Esophagus muscularis mucosa (tissue), 4 donors: ENCODE measurements around the gene TRAK1. TPM values are rescaled to one million over a fixed set of nuclear protein-coding genes. Genes with fewer than 3 reads are reported as not detected.

Source experiments
- DNase-seq: peaks from one replicate; pipeline ENCODE4 v3.0.0-alpha.2; 2017; ENCODE audit errors: extremely low spot score
- H3K27ac ChIP-seq, 4 donors: fragments of 200-600 bp; sonication (generic); replicated peaks in 1 of 4; 1 replicate in 3 of 4; 2 replicates in 1 of 4; pipeline ENCODE4 v1.5.1; 2016 to 2019; ENCODE audit warnings: mild to moderate bottlenecking in 1 of 4
- H3K27me3 ChIP-seq, 4 donors: fragments of 200-600 bp; sonication (generic); one replicate each; pipeline versions ENCODE4 v1.5.1 to v1.6.0; 2016 to 2019
- H3K36me3 ChIP-seq, 4 donors: fragments of 200-600 bp; sonication (generic); one replicate each; pipeline ENCODE4 v1.5.1; 2016 to 2019
- H3K4me1 ChIP-seq, 4 donors: fragments of 200-600 bp; sonication (generic); one replicate each; pipeline ENCODE4 v1.5.1; 2016 to 2019
- H3K4me3 ChIP-seq, 4 donors: fragments of 200-600 bp; sonication (generic); 1 replicate in 2 of 4; 2 replicates in 2 of 4; pipeline ENCODE4 v1.5.1; 2016 to 2019; ENCODE audit warnings: mild to moderate bottlenecking in 4 of 4, moderate library complexity in 1 of 4
- H3K9me3 ChIP-seq, 4 donors: fragments of 200-600 bp; sonication (generic); 1 replicate in 3 of 4; 2 replicates in 1 of 4; pipeline ENCODE4 v1.5.1; 2016 to 2019
- EP300 ChIP-seq: sonication (generic); formaldehyde crosslinking; IDR thresholded peaks from one replicate; pipeline ENCODE4 v1.6.1; 2017; ENCODE audit warnings: antibody characterized with exemption
- POLR2A ChIP-seq: fragments of 450-650 bp; IDR thresholded peaks from one replicate; pipeline ENCODE4 v1.6.1; 2017; ENCODE audit warnings: antibody characterized with exemption, moderate library complexity, mild to moderate bottlenecking, low read depth
- POLR2AphosphoS5 ChIP-seq, 2 donors: sonication (generic); formaldehyde crosslinking; IDR thresholded peaks; one replicate each; pipeline ENCODE4 v1.6.1; 2017; ENCODE audit warnings: antibody characterized with exemption in 2 of 2
- WGBS: methylation state at CpG from one replicate; pipeline ENCODE4 v1.1.5; 2018; 5-methylcytosine and 5-hydroxymethylcytosine counted together
- intact Hi-C: fragments of 100-400 bp; cut with DNase I; formaldehyde crosslinking; loops from one replicate; pipeline ENCODE4 v1.15.1; 2023
- total RNA-seq, 4 donors: library from RNA; depleted of rRNA; stranded (reverse); fragments of >200 nt; gene quantifications; one replicate each; pipeline versions ENCODE4 v1.1.0 to v1.2.1, GENCODE V29; 2016
- TF ChIP-seq, protein P1 (sequence below), 3 experiments: fragments of 200-600 bp in 2 of 3; fragments of 450-650 bp in 1 of 3; sonication (generic) in 2 of 3; IDR thresholded peaks; one replicate each; pipeline ENCODE4 v1.5.1; 2017 to 2019; ENCODE audit warnings: antibody characterized with exemption in 3 of 3, mild to moderate bottlenecking in 2 of 3, moderate library complexity in 1 of 3

TRAK1 gene
- total RNA-seq, 4 donors from 2014 or later = 45.7 to 74.8 (median 57.7) TPM

DNA sequence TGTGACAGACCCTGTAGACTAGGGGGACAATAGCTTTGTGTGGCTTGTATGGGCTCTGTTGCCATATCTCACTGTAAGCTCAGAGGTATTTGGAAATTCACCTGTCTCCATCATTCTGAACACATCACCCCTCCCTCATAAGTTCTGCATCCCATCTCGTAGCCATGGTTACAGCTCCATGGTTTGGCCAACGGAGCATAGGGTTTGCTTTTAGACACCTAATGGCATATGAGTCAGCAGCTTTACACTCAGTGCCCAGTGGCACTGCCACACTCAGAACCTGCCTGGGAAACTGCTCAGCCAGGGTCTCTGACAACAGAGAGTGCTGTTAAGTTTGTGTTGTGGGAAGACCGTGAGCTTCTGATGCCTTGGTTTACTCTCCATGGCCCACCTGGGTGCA, 107.6 kb downstream of the TRAK1 start:
- Histone ChIP-seq H3K27me3 (no peaks in the 10 kb centered on the region), H3K36me3 (peaks cover 82 to 100% (median 89%) of the 10 kb centered on the region in 4 donors), H3K9me3 (no peaks in the 10 kb centered on the region), H3K4me1 (peaks cover 8 to 11% (median 10%) of the 10 kb centered on the region in 4 donors), H3K4me3 (no peak overlapping the region), H3K27ac (no peak overlapping the region)
- no peak for DNase-seq
- intact Hi-C loops = no loop called here
- TF ChIP-seq, protein P1, sequence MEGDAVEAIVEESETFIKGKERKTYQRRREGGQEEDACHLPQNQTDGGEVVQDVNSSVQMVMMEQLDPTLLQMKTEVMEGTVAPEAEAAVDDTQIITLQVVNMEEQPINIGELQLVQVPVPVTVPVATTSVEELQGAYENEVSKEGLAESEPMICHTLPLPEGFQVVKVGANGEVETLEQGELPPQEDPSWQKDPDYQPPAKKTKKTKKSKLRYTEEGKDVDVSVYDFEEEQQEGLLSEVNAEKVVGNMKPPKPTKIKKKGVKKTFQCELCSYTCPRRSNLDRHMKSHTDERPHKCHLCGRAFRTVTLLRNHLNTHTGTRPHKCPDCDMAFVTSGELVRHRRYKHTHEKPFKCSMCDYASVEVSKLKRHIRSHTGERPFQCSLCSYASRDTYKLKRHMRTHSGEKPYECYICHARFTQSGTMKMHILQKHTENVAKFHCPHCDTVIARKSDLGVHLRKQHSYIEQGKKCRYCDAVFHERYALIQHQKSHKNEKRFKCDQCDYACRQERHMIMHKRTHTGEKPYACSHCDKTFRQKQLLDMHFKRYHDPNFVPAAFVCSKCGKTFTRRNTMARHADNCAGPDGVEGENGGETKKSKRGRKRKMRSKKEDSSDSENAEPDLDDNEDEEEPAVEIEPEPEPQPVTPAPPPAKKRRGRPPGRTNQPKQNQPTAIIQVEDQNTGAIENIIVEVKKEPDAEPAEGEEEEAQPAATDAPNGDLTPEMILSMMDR (IDR thresholded peaks at IDR 0.05) = no peak
- TF ChIP-seq EP300 (no peak), POLR2A (no peak), POLR2AphosphoS5 (IDR thresholded peaks at IDR 0.05) (no peak)
- 82% methylated on average over 3 of the region's 3 CpGs for WGBS

DNA sequence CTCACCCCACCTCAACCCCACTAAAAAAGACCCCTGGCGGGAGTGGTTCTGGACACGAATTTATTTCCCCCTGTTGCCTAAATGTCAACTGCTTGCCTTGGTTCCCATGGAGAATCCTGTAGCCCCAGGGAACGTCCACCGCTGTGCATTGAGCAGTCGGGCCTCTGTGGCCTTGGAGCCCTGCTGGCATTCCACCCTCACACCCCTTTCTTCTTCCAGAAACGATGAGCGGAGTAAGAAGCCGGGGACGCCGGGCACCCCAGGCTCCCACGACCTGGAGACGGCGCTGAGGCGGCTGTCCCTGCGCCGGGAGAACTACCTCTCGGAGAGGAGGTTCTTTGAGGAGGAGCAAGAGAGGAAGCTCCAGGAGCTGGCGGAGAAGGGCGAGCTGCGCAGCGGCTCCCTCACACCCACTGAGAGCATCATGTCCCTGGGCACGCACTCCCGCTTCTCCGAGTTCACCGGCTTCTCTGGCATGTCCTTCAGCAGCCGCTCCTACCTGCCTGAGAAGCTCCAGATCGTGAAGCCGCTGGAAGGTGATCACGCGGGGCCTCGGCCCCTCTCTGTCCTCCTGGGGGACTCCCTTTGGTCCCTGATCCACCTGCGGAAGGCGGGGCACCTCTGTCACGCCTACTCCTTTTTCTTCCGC, 111.2 kb downstream of the TRAK1 start:
- Histone ChIP-seq H3K4me3 (no peak overlapping the region), H3K27ac (no peak overlapping the region), H3K4me1 (no peaks in the 10 kb centered on the region), H3K27me3 (no peaks in the 10 kb centered on the region), H3K9me3 (no peaks in the 10 kb centered on the region), H3K36me3 (peaks cover 62 to 96% (median 75%) of the 10 kb centered on the region in 4 donors)
- intact Hi-C loops = no loop called here
- TF ChIP-seq POLR2AphosphoS5 (IDR thresholded peaks at IDR 0.05) = no peak
- TF ChIP-seq, protein P1 (IDR thresholded peaks at IDR 0.05) = no peak
- TF ChIP-seq POLR2A = no peak
- TF ChIP-seq EP300 = no peak
- DNase-seq = no peak
- 94% methylated on average over 30 of the region's 35 CpGs for WGBS

DNA sequence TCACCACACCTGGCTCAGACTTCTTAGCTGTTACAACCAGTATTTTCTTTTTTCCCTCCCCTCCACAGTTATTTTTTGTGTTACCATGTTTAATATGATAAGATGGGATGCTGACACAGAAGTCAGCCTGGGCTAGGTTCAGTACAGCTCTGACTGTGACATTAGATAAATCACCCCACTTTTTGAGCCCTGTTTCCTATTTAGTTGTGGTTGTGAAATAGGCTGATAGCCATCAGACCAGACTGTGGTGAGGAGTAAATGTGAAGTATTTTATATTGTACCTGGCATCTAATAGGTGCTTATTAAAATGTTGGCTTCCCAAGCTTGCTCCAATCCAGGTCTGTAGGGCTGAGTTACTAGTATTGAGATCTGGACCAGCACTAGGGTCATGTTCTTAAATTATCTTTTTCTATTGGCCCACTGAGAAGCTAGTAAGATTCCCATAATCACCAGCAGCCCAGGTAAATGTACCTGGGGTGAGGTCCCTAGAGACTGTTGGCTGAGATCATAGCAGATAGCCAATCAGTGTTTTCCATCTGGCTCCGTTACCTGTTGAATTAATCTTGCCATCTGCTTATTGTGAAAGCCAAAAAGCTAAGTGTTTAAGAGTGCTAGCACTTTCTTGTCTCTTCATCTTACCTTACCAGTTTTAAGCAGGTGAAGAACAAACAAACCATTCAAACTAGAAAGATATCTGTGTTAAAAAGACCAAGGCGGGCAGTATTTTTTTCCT, 113.9 kb downstream of the TRAK1 start:
- H3K36me3 ChIP-seq = peaks cover 55 to 96% (median 72%) of the 10 kb centered on the region in 4 donors
- intact Hi-C loops = no loop called here

DNA sequence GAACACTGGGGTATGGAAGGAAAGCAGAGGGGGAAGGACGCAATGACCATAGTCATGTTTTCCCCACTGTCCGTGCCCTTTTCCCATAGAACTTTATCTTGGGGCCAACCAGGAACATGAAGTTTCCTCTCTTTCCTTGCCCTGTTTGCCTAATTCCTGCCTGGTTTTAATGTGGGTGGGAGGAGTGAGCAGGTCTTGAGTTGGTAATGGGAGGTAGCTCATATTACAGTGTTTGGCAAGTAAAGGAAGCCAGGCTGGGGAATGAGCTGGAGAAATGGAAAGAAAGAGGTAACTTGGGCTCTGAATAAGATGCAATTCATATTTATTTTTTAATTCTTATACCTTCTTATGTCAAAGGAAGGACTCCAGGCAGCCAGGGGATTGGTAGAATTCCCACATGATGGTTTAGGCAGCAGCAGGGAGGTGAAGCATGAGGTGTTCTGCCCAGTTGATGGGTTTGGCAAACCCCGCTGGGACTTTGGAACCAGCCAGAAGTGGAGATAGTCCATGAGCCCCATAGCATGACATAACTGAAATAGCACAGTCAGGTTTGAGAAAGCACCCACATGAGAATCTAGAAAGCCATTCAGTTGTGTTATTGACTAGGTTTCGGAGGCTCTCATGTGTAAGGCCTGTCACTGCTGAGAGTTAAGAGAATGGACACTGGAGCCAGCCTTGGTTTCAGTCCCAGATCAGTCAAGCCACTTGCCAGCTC, 114.8 kb downstream of the TRAK1 start:
- H3K27me3 ChIP-seq = no peaks in the 10 kb centered on the region
- no peak for TF ChIP-seq POLR2AphosphoS5 (IDR thresholded peaks at IDR 0.05)
- TF ChIP-seq EP300 = no peak
- TF ChIP-seq, protein P1 (IDR thresholded peaks at IDR 0.05) = no peak
- no peak for DNase-seq
- H3K27ac ChIP-seq = no peak overlapping the region
- no peak overlapping the region for H3K4me3 ChIP-seq
- no peaks in the 10 kb centered on the region for H3K9me3 ChIP-seq
- peaks cover 56 to 96% (median 72%) of the 10 kb centered on the region in 4 donors for H3K36me3 ChIP-seq
- WGBS = 98% methylated on average over 4 of the region's 4 CpGs
- intact Hi-C loops = no loop called here
- no peaks in the 10 kb centered on the region for H3K4me1 ChIP-seq

More for the DNA sequence above, 113.9 kb downstream of the TRAK1 start:
- no peaks in the 10 kb centered on the region for H3K4me1 ChIP-seq
- no peaks in the 10 kb centered on the region for H3K9me3 ChIP-seq
- H3K4me3 ChIP-seq = no peak overlapping the region
- no peak overlapping the region for H3K27ac ChIP-seq
- no peaks in the 10 kb centered on the region for H3K27me3 ChIP-seq
- DNase-seq = no peak
- TF ChIP-seq, protein P1 (IDR thresholded peaks at IDR 0.05) = no peak
- no peak for TF ChIP-seq POLR2AphosphoS5 (IDR thresholded peaks at IDR 0.05)
- no peak for TF ChIP-seq POLR2A
- no peak for TF ChIP-seq EP300
- WGBS = 96% methylated on average over 2 of the region's 2 CpGs
